Neural cell (in vitro differentiated cells): ENCODE data around the gene KIF5B. TPM values are rescaled to one million over a fixed set of nuclear protein-coding genes. Genes with fewer than 3 reads are reported as not detected.

Source experiments
- H2AFZ ChIP-seq: fragments of 200-600, 300-800 bp; sonication (generic), shearing (Covaris generic); 2 replicates; pipeline ENCODE4 v1.6.0; 2014; ENCODE audit warnings: low read depth, mild to moderate bottlenecking, antibody characterized with exemption, low read length, moderate library complexity
- H3F3A ChIP-seq: fragments of 200-600 bp; shearing (Covaris generic); 2 replicates; pipeline ENCODE4 v1.6.1; 2016; ENCODE audit warnings: mild to moderate bottlenecking, moderate library complexity, mixed read lengths, antibody characterized with exemption, low read length; ENCODE audit not compliant: insufficient read depth, poor library complexity, severe bottlenecking
- H3K27ac ChIP-seq: fragments of 200-600, 300-800 bp; sonication (generic), shearing (Covaris generic); 2 replicates; pipeline ENCODE4 v1.5.1; 2014; ENCODE audit warnings: mild to moderate bottlenecking, low read length, moderate library complexity
- H3K27me3 ChIP-seq: fragments of 300-800, 200-600 bp; sonication (generic), shearing (Covaris generic); 2 replicates; pipeline ENCODE4 v1.6.0; 2014; ENCODE audit warnings: mild to moderate bottlenecking, low read depth, low read length, moderate library complexity; ENCODE audit not compliant: insufficient read depth
- H3K36me3 ChIP-seq: fragments of 300-800, 200-600 bp; sonication (generic), shearing (Covaris generic); 2 replicates; pipeline ENCODE4 v1.5.1; 2014; ENCODE audit warnings: mild to moderate bottlenecking, antibody characterized with exemption, low read length, moderate library complexity; ENCODE audit not compliant: insufficient read depth
- H3K4me2 ChIP-seq: fragments of 300-800, 200-600 bp; sonication (generic), shearing (Covaris generic); 2 replicates; pipeline ENCODE4 v1.6.0; 2014; ENCODE audit warnings: mild to moderate bottlenecking, low read length
- H3K4me3 ChIP-seq: fragments of 300-800, 200-600 bp; sonication (generic), shearing (Covaris generic); 2 replicates; pipeline ENCODE4 v1.5.1; 2014; ENCODE audit warnings: mild to moderate bottlenecking, low read length, moderate library complexity
- H3K79me2 ChIP-seq: fragments of 200-600 bp; shearing (Covaris generic); replicated peaks from 2 replicates; pipeline ENCODE4 v1.6.0; 2014; ENCODE audit warnings: mild to moderate bottlenecking, low read length, moderate library complexity; ENCODE audit not compliant: insufficient read depth
- H3K9ac ChIP-seq: fragments of 300-800, 200-600 bp; sonication (generic), shearing (Covaris generic); 2 replicates; pipeline ENCODE4 v1.6.1; 2016; ENCODE audit warnings: mild to moderate bottlenecking, low read length, mixed read lengths
- H3K9me2 ChIP-seq: fragments of 200-600 bp; shearing (Covaris generic); 2 replicates; pipeline ENCODE4 v1.6.1; 2016; ENCODE audit warnings: mild to moderate bottlenecking, low read length, mixed read lengths; ENCODE audit not compliant: insufficient read depth
- H3K9me3 ChIP-seq: fragments of 200-600, 300-800 bp; sonication (generic), shearing (Covaris generic); 2 replicates; pipeline ENCODE4 v1.6.1; 2016; ENCODE audit warnings: mild to moderate bottlenecking, mixed run types, low read length, moderate library complexity, mixed read lengths
- H4K20me1 ChIP-seq: fragments of 200-600 bp; shearing (Covaris generic); 2 replicates; pipeline ENCODE4 v1.6.1; 2016; ENCODE audit warnings: mild to moderate bottlenecking, mixed run types; ENCODE audit not compliant: insufficient read depth
- CTCF ChIP-seq: fragments of 450-650 bp; IDR thresholded peaks from 2 replicates; pipeline ENCODE4 v1.5.1; 2014; ENCODE audit warnings: antibody characterized with exemption, mild to moderate bottlenecking, moderate library complexity; ENCODE audit not compliant: poor library complexity, severe bottlenecking
- MXI1 ChIP-seq: fragments of 450-650 bp; conservative IDR thresholded peaks from 2 replicates; pipeline ENCODE4 v1.6.1; 2014; ENCODE audit warnings: antibody characterized with exemption, mild to moderate bottlenecking; ENCODE audit not compliant: poor library complexity, severe bottlenecking
- REST ChIP-seq: IDR thresholded peaks from 2 replicates; pipeline ENCODE4 v1.6.1; 2012; ENCODE audit warnings: borderline replicate concordance
- polyA plus RNA-seq: library from polyadenylated mRNA; depleted of rRNA; stranded (reverse); fragments of >200 nt; gene quantifications from 2 replicates; pipeline ENCODE4 v1.2.3, GENCODE V29; 2014

Gene KIF5B
- polyA plus RNA-seq, 1 donor from 2014 or later = 96.3 TPM

GRCh38 chr10:32059472-32059871 lies 3.2 kb upstream of the KIF5B start:
- Histone ChIP-seq H2AFZ (no peak overlapping the region), H4K20me1 (peaks cover under 1% of the 10 kb centered on the region), H3K9me2 (no peaks in the 10 kb centered on the region), H3F3A (peaks cover 10% of the 10 kb centered on the region), H3K4me2 (no peak overlapping the region), H3K9me3 (no peaks in the 10 kb centered on the region), H3K27me3 (no peaks in the 10 kb centered on the region), H3K27ac (no peak overlapping the region), H3K36me3 (no peaks in the 10 kb centered on the region), H3K79me2 (peaks cover 12% of the 10 kb centered on the region), H3K4me3 (no peak overlapping the region), H3K9ac (no peak overlapping the region)
- TF ChIP-seq CTCF = no peak
- no peak for TF ChIP-seq REST

- Histone ChIP-seq H2AFZ (peak overlapping the region; percentile 89), H3K4me3 (peak overlapping the region; percentile 93), H3K27me3 (no peaks in the 10 kb centered on the region), H3K27ac (peak overlapping the region; percentile 93), H3K9me2 (no peaks in the 10 kb centered on the region), H3K9ac (no peak overlapping the region), H3K36me3 (no peaks in the 10 kb centered on the region), H3K79me2 (peaks cover 36% of the 10 kb centered on the region), H3F3A (peaks cover 10% of the 10 kb centered on the region), H3K4me2 (no peak overlapping the region), H4K20me1 (peaks cover 17% of the 10 kb centered on the region), H3K9me3 (no peaks in the 10 kb centered on the region)
- TF ChIP-seq REST (no peak), MXI1 (no peak)
These were observed 779 bp upstream of the KIF5B start for GRCh38 chr10:32057036-32057372.
